ENCODE results near the gene FSD1L.

FSD1L gene

DNA sequence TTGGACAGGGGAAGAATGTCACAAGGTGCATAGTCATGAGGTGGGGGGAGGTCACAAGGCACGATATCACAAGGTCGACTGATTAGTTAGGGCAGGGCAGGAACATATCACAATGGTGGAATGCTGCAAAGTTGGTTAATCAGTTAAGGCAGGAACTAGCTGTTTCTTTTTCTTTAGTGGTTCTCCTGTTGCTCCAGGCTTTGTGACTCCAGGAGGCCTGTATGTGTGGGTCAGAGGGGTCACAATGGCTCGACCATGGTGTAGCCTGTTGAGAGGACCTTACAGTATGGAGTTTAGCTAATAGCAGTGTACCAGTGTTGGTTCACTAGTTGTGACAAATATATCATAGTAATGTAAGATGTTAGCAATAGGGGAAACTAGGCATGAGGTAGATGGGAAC lies 12.4 kb upstream of the FSD1L start:
- DNase-seq (ENCODE audit: low spot score) = no peak
- in situ Hi-C loops (cut with MboI; ENCODE audit: low sequenced_read_pairs, unreplicated experiment) = loop anchor here (25.0 kb wide), 1 partner anchor 277 kb away; no protein-coding TSS in a partner anchor
- TF ChIP-seq, protein P1, sequence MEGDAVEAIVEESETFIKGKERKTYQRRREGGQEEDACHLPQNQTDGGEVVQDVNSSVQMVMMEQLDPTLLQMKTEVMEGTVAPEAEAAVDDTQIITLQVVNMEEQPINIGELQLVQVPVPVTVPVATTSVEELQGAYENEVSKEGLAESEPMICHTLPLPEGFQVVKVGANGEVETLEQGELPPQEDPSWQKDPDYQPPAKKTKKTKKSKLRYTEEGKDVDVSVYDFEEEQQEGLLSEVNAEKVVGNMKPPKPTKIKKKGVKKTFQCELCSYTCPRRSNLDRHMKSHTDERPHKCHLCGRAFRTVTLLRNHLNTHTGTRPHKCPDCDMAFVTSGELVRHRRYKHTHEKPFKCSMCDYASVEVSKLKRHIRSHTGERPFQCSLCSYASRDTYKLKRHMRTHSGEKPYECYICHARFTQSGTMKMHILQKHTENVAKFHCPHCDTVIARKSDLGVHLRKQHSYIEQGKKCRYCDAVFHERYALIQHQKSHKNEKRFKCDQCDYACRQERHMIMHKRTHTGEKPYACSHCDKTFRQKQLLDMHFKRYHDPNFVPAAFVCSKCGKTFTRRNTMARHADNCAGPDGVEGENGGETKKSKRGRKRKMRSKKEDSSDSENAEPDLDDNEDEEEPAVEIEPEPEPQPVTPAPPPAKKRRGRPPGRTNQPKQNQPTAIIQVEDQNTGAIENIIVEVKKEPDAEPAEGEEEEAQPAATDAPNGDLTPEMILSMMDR (IDR thresholded peaks at IDR 0.05; ENCODE audit: borderline replicate concordance, control extremely low read depth, extremely low read depth, insufficient read depth, missing control alignments) = no peak

DNA sequence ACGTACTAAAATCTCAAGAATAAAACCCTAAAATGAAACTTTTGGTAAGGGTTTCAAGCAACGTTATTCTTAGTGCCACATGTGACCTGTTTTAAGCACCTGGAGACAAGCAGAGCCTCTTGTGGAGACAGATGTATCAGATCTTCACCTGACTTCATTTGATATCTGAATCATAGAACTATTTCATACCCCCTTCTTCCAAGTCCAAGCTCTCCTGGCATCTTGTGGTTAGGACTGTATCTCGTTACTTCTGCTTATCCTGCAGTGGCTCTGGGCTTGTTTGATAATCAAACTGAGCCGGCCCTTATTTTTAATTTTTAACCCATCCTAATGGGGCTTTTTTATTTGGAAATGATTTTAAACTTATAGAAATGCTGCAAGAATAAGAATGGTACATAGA lies 11.1 kb upstream of the FSD1L start:
- in situ Hi-C loops (cut with MboI; ENCODE audit: low sequenced_read_pairs, unreplicated experiment) = loop anchor here (25.0 kb wide), 1 partner anchor 276 kb away; no protein-coding TSS in a partner anchor
- TF ChIP-seq, protein P1 (IDR thresholded peaks at IDR 0.05; ENCODE audit: borderline replicate concordance, control extremely low read depth, extremely low read depth, insufficient read depth, missing control alignments) = no peak
- no peak for DNase-seq (ENCODE audit: low spot score)

DNA sequence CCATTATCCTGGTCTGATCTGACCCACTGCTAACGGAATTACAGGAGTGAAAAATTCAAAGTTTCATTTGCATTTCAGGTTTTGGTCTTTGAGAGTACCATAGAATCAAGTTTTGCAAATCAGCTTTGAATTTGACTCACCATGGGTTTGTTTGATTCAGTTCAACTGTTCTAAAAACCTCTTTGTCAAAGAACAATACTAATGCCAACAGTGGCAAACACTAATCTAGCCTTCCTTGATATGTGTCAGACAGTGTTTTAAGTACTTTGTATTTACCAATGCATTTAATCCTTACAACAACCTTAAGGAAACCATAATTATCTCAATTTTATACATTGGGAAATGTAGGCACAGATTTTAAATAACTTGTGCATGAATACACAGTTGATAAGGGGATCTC lies 10.1 kb upstream of the FSD1L start:
- in situ Hi-C loops (cut with MboI; ENCODE audit: low sequenced_read_pairs, unreplicated experiment) = loop anchor here (25.0 kb wide), 1 partner anchor 275 kb away; no protein-coding TSS in a partner anchor
- TF ChIP-seq, protein P1 (IDR thresholded peaks at IDR 0.05; ENCODE audit: borderline replicate concordance, control extremely low read depth, extremely low read depth, insufficient read depth, missing control alignments) = no peak

DNA sequence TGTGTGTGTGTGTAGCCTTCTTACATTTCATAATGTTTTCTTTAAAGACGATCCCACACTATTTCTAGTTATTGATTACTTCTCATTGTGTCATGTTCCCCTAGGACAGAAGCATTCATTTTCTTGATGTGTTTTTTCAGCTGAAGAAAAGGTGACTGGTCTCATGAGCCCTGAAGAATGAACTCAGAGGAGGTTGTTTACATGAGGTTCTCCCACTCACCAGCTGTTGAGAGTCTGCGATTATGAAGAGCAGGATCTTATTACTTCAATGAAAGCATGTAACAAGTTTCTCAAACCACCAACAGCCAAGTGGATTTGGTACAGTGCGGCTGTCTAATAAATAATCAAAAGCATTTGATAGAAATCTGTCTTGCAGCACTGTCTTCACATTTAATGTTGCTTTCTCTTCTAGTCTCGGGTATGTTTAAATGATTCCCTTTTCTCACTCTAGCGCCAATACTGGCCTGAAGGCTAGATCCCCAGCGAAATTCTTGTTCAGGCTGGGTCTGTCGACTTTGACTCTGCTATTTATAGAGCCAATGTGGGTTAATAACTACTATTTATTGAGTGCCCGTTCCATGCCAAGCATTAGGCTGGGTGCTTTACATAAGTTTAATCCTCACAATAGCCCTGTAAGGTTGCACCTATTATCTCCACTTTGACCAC lies 9.6 kb upstream of the FSD1L start:
- TF ChIP-seq, protein P1 (IDR thresholded peaks at IDR 0.05; ENCODE audit: borderline replicate concordance, control extremely low read depth, extremely low read depth, insufficient read depth, missing control alignments) = no peak
- in situ Hi-C loops (cut with MboI; ENCODE audit: low sequenced_read_pairs, unreplicated experiment) = loop anchor here (25.0 kb wide), 1 partner anchor 274 kb away; no protein-coding TSS in a partner anchor
- DNase-seq (ENCODE audit: low spot score) = no peak

More for the DNA sequence above, 10.1 kb upstream of the FSD1L start:
- DNase-seq (ENCODE audit: low spot score) = no peak

DNA sequence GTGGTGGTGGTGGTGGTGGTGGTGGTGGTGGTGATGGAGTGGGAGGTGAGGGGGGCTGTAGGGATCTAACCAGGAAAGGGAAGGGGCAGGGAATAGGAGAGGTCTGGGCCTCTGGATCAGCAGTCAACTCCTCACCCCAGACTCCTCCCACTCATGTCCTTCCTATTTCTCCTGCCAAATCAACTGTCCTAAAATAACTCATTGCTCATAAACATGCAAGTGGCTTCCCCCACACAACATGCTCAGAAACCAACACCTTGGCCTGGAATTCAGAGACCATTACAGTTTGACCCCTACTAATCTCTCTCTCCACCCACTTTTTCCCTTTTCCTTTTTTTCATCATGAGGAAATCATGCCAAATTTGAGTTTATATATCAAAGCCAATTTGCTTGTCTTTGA lies 8.4 kb upstream of the FSD1L start:
- TF ChIP-seq, protein P1 (IDR thresholded peaks at IDR 0.05; ENCODE audit: borderline replicate concordance, control extremely low read depth, extremely low read depth, insufficient read depth, missing control alignments) = no peak
- no peak for DNase-seq (ENCODE audit: low spot score)
- in situ Hi-C loops (cut with MboI; ENCODE audit: low sequenced_read_pairs, unreplicated experiment) = loop anchor here (25.0 kb wide), 1 partner anchor 273 kb away; no protein-coding TSS in a partner anchor

DNA sequence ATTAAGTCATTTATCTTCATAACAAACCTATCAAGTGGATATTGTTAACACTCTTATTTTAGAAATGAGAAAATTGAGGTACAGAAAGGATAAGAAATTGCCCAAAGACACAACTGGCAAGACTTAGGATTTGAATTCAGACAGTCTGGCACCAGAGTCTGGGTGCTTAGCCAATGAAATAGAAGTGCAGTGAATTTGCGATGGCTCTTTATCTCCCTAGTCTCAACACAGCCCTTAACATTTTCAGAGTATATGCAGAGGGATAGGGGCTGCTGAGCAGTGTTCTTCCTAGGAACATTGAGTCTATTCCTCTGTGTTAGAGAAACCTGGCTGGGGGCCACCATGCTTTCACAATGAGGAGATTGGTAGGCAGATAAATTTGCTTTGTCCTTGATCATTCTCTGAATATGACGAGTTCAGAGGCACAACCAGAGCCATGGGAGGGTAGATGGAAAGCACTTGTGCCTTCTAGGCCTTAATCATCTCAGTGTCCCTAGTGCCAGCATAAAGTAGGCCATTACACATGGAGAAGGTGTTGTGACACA lies 6.1 kb upstream of the FSD1L start:
- TF ChIP-seq, protein P1 (IDR thresholded peaks at IDR 0.05; ENCODE audit: borderline replicate concordance, control extremely low read depth, extremely low read depth, insufficient read depth, missing control alignments) = no peak
- in situ Hi-C loops (cut with MboI; ENCODE audit: low sequenced_read_pairs, unreplicated experiment) = loop anchor here (25.0 kb wide), 1 partner anchor 271 kb away; no protein-coding TSS in a partner anchor

More for the DNA sequence above, 6.1 kb upstream of the FSD1L start:
- no peak for DNase-seq (ENCODE audit: low spot score)

Measured in GM13976 (cell line).